ENCODE results near the gene NAA11.

Gene NAA11

GRCh38 chr4:79325864-79326328, at the start of gene NAA11:
Gene NAA11 (minus strand): TSS chr4:79326061. CDS start chr4:79325877, 184 bp downstream.
- no peak for DNase-seq

GRCh38 chr4:79370026-79370425, 44.2 kb upstream of the NAA11 start:
- DNase-seq = no peak

GRCh38 chr4:79367096-79367495, 41.2 kb upstream of the NAA11 start:
- no peak for DNase-seq

GRCh38 chr4:79366422-79366821, 40.6 kb upstream of the NAA11 start:
- DNase-seq = no peak

- DNase-seq = no peak
Observed at GRCh38 chr4:79364061-79364460, 38.2 kb upstream of the NAA11 start.

GRCh38 chr4:79362626-79363025, 36.8 kb upstream of the NAA11 start:
- no peak for DNase-seq

GRCh38 chr4:79360006-79360405, 34.1 kb upstream of the NAA11 start:
- DNase-seq = no peak

- DNase-seq = no peak
Observed at GRCh38 chr4:79358438-79358837, 32.6 kb upstream of the NAA11 start.

- DNase-seq = no peak
Observed at GRCh38 chr4:79357365-79357764, 31.5 kb upstream of the NAA11 start.

- no peak for DNase-seq
Observed at GRCh38 chr4:79353075-79353474, 27.2 kb upstream of the NAA11 start.

GRCh38 chr4:79348405-79348804, 22.5 kb upstream of the NAA11 start:
- no peak for DNase-seq

GRCh38 chr4:79341893-79342653, 16.2 kb upstream of the NAA11 start:
- DNase-seq = no peak

GRCh38 chr4:79340568-79340967, 14.7 kb upstream of the NAA11 start:
- no peak for DNase-seq

GRCh38 chr4:79338148-79338547, 12.3 kb upstream of the NAA11 start:
- no peak for DNase-seq

- no peak for DNase-seq
Observed at GRCh38 chr4:79334783-79335182, 8.9 kb upstream of the NAA11 start.

- DNase-seq = no peak
Observed at GRCh38 chr4:79334341-79334740, 8.5 kb upstream of the NAA11 start.

GRCh38 chr4:79331126-79331876, 5.4 kb upstream of the NAA11 start:
- no peak for DNase-seq

- no peak for DNase-seq
Observed at GRCh38 chr4:79330720-79331119, 4.9 kb upstream of the NAA11 start.

- DNase-seq = no peak
Observed at GRCh38 chr4:79325436-79325835, 425 bp downstream of the NAA11 start.

- DNase-seq = no peak
Observed at GRCh38 chr4:79319975-79320374, 5.9 kb downstream of the NAA11 start.

- DNase-seq = no peak
Observed at GRCh38 chr4:79317711-79318110, 8.2 kb downstream of the NAA11 start.

- no peak for DNase-seq
Observed at GRCh38 chr4:79315891-79316290, 10.0 kb downstream of the NAA11 start.

GRCh38 chr4:79311279-79311678, 14.6 kb downstream of the NAA11 start:
- DNase-seq = no peak

GRCh38 chr4:79308971-79309370, 16.9 kb downstream of the NAA11 start:
- no peak for DNase-seq

Measured in activated CD8-positive, alpha-beta memory T cell treated with anti-CD3 and anti-CD28 coated beads, Interleukin-2, amount 50 U/mL, for 4 hours (primary cell).